ENCODE results near the gene SLC2A9. TPM values are rescaled to one million over a fixed set of nuclear protein-coding genes. Genes with fewer than 3 reads are reported as not detected.

SLC2A9 gene
- total and polyA plus RNA-seq, 2 of the 4 experiments (the other 2 are of a cell fraction): 0.72 to 2.1 TPM

DNA sequence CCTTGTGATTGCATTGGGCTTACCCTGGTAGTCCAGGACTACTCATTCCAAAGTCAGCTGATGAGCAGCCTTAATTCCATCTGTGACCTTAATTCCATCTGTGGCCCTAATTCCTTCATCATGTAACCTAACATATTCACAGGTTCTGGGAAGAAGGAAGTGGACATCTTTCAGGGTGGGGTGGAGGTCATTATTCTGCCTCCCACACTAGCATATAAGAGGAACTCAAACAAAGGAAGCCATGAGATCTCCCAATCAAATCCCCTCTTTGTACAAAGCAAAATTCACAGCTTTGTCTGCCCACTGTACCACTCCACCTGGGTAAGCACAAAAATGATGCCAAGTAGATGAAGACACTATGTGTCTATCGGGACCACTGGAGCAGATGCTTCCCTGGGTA lies 87.3 kb downstream of the SLC2A9 start:
- DNase-seq (no peak), ATAC-seq (ENCODE audit: low read depth) (no peak)
- Histone ChIP-seq H3K23ac (ENCODE audit: low read depth, low read length) (no peak overlapping the region), H3K9me3 (ENCODE audit: control insufficient read depth, insufficient read depth, low read length) (no peaks in the 10 kb centered on the region), H2AFZ (replicated peaks; ENCODE audit: low read length, poor library complexity) (no peak overlapping the region), H4K91ac (ENCODE audit: insufficient read depth, low read depth, low read length) (no peak overlapping the region), H2BK15ac (ENCODE audit: low read depth, low read length) (no peak overlapping the region), H2BK120ac (ENCODE audit: low read depth, low read length) (no peak overlapping the region), H3K4ac (ENCODE audit: low read depth, low read length) (no peak overlapping the region), H4K5ac (ENCODE audit: low read depth, low read length) (no peak overlapping the region), H3K36me3 (ENCODE audit: control insufficient read depth, insufficient read depth, low read length) (no peaks in the 10 kb centered on the region), H3K4me1 (ENCODE audit: control insufficient read depth, insufficient read depth, low read length) (no peaks in the 10 kb centered on the region; the same call in 1 of the 2 replicates), H2AK5ac (ENCODE audit: low read depth, low read length) (no peak overlapping the region), H3K56ac (ENCODE audit: extremely low read depth, insufficient read depth, low read length) (no peak overlapping the region), H4K8ac (ENCODE audit: low read depth in 2 of 2, low read length in 2 of 2) (no peak overlapping the region), H2AK9ac (replicated peaks; ENCODE audit: low read depth, low read length, poor library complexity) (no peak overlapping the region), H2BK20ac (ENCODE audit: low read depth, low read length) (no peak overlapping the region), H2BK5ac (ENCODE audit: low read depth, low read length, poor library complexity, severe bottlenecking) (no peak overlapping the region), H3K4me3 (ENCODE audit: insufficient read depth, low read depth, low read length) (no peak overlapping the region), H3K9me1 (ENCODE audit: insufficient read depth, low read length) (no peaks in the 10 kb centered on the region), H3K27ac (ENCODE audit: insufficient read depth, low read length) (no peak overlapping the region), H3K79me1 (ENCODE audit: low read depth in 1 of 2, low read length in 2 of 2) (no peaks in the 10 kb centered on the region), H4K20me1 (ENCODE audit: insufficient read depth, low read length) (no peaks in the 10 kb centered on the region), H3K4me2 (ENCODE audit: low read depth, low read length) (no peak overlapping the region), H3K18ac (ENCODE audit: low read depth, low read length) (no peak overlapping the region), H3K27me3 (ENCODE audit: control insufficient read depth, insufficient read depth, low read length) (peaks cover 4% of the 10 kb centered on the region; the same call in 1 of the 2 replicates), H3K9ac (ENCODE audit: low read depth, low read length) (no peak overlapping the region), H3K14ac (replicated peaks; ENCODE audit: low read depth, low read length) (no peak overlapping the region)
- intact Hi-C loops (cut with micrococcal nuclease) (no loop called here), in situ Hi-C loops (cut with MboI; ENCODE audit: low sequenced_read_pairs) (no loop called here), dilution Hi-C loops (cut with HindIII; ENCODE audit: low sequenced_read_pairs, unreplicated experiment) (no loop called here)
- TF ChIP-seq, protein P1, sequence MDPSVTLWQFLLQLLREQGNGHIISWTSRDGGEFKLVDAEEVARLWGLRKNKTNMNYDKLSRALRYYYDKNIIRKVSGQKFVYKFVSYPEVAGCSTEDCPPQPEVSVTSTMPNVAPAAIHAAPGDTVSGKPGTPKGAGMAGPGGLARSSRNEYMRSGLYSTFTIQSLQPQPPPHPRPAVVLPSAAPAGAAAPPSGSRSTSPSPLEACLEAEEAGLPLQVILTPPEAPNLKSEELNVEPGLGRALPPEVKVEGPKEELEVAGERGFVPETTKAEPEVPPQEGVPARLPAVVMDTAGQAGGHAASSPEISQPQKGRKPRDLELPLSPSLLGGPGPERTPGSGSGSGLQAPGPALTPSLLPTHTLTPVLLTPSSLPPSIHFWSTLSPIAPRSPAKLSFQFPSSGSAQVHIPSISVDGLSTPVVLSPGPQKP (IDR thresholded peaks at IDR 0.05; ENCODE audit: borderline replicate concordance, low read depth, low read length): no peak
- TF ChIP-seq RCOR1 (IDR thresholded peaks at IDR 0.05; ENCODE audit: insufficient replicate concordance, low read length) (no peak), SMC3 (IDR thresholded peaks at IDR 0.05; ENCODE audit: low read depth, low read length) (no peak), CEBPB (IDR thresholded peaks at IDR 0.05; ENCODE audit: low read depth, low read length) (no peak)
- TF ChIP-seq, protein P2, sequence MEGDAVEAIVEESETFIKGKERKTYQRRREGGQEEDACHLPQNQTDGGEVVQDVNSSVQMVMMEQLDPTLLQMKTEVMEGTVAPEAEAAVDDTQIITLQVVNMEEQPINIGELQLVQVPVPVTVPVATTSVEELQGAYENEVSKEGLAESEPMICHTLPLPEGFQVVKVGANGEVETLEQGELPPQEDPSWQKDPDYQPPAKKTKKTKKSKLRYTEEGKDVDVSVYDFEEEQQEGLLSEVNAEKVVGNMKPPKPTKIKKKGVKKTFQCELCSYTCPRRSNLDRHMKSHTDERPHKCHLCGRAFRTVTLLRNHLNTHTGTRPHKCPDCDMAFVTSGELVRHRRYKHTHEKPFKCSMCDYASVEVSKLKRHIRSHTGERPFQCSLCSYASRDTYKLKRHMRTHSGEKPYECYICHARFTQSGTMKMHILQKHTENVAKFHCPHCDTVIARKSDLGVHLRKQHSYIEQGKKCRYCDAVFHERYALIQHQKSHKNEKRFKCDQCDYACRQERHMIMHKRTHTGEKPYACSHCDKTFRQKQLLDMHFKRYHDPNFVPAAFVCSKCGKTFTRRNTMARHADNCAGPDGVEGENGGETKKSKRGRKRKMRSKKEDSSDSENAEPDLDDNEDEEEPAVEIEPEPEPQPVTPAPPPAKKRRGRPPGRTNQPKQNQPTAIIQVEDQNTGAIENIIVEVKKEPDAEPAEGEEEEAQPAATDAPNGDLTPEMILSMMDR (conservative IDR thresholded peaks at IDR 0.05; ENCODE audit: low read depth, low read length): no peak
- BruUV-seq (replicated peaks): no TSS peak
- 83% methylated on average over 1 of the region's 1 CpG; no CpG with 5 or more reads in 1 of the 2 experiments for WGBS, 2 experiments (ENCODE audit: extremely low coverage in 2 of 2, insufficient read length in 1 of 2)
- ChIA-PET CTCF (no interaction called here), POLR2A (ENCODE audit: unreplicated experiment) (no interaction called here)
